LoVo (cell line): ENCODE data around the gene SCAMP4.

Experiments used
- DNase-seq: peaks from one replicate; pipeline ENCODE4 v3.0.0-alpha.2; 2016; ENCODE audit warnings: low spot score

SCAMP4 gene

GRCh38 chr19:1957562-1958248 is 52.5 kb downstream of the SCAMP4 start:
- DNase-seq: no peak

DNA sequence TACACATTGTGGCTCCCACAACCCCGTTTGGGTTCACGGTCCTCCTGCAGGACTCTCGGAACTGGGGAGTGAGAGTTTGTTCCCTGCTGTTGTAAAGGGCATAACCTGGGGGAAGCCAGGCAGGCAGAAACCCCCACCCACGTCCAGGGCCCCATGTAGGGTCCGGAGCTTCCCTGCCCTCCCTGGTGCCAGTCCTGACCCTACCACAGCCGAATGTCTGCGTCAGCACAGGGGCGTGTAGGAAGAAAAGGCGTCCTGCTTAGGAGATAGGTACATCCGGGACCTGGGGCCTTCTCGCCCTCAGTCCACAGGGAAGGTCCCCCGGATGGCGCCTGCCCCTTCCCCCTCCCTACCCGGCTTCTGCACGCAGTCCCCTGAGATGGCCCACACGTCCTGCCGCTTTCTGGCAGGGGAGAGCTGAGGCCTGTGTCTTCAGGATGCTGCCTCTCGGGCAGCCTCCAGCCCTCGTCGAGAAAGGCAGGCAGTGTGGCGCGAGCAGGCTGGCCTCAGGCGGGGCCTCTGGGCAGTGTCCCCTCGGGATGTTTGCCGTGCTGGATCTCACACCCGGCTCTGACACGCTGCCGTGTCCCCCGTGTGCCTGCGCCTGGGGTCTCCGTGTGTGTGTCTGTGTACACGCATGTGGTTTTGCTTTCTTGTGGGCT is 54.9 kb downstream of the SCAMP4 start:
- DNase-seq: no peak

DNA sequence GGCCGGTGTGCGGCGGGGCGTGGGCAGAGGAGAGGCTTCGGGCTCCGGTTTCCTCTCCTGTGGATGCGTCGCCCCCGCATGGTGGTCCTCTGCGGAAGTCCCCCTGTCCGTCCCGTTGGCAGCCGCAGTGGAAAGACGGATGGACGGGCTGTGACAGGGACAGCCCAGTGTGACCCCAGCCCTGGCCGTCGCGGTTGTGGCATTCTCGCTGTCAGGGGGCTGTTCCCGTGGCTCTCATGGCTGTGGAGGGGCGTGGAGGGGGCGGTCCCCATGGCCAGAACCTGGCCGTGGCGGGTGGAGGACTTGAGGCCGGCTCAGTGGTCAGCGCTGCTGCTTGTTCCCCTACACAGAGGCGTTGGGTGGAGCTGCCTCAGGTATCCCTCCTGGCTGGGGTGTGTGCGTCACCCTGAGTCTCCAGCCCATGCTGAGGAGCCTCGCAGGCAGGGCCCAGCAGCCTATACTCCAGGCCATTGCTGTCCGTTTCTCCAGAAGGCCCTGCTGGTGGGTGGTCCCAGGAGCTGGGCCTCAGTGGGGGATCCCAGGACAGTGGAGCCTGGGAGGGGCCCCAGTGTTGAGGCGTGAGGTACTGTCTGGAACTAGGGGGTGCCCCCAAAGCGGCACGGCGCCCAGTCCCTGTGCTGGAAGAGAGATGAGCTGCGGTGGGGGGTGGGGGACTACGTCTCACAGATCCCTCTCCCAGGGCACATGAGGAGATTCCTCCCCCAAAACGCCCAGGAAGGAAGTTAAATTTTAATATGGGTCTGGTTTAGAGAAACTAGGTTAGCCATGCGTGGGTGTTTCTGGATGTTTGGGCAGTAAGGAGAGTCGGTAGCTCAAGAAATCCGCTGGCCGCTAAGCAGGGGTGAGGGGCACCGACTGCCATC is 56.0 kb downstream of the SCAMP4 start:
- DNase-seq: no peak

- DNase-seq: no peak
These were observed 57.5 kb downstream of the SCAMP4 start for GRCh38 chr19:1962674-1963073.

- DNase-seq: no peak
These were observed 61.9 kb downstream of the SCAMP4 start for GRCh38 chr19:1967087-1967608.

- no peak for DNase-seq
These were observed 63.3 kb downstream of the SCAMP4 start for GRCh38 chr19:1968279-1969175.

DNA sequence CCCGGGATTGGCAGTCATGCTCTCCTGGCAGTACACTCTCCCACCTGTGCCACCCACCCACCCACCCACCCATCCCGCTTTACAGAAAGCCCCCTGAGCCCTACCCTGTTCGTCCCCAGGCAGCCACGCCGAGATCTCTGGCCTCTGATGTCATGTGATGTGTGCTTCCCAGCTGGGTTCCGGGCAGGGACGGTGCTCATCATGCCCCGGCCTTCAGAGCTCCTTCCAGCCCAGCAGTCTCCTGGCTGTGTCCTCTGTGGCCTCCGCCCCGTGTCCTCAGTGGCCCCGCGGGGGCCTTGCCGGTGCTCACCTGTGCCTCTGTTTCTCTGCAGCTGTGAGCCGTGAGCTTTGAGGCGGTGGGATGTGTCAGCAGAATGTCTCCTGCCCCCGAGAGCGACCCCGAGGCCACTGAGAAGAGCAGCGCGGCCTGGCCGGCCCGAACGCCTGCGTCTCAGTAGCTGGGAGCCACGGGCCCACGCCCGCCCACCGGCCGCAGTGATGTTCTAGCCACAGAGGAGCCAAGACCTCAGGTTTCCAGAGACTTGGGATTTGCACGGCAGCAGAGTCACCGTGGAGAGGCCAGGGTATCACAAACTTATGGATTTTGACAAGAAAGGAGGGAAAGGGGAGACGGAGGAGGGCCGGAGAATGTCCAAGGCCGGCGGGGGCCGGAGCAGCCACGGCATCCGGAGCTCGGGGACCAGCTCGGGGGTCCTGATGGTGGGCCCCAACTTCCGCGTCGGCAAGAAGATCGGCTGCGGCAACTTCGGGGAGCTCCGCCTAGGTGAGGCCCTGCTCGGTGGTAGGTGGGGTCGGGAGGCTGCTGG is 64.2 kb downstream of the SCAMP4 start:
- DNase-seq: no peak

DNA sequence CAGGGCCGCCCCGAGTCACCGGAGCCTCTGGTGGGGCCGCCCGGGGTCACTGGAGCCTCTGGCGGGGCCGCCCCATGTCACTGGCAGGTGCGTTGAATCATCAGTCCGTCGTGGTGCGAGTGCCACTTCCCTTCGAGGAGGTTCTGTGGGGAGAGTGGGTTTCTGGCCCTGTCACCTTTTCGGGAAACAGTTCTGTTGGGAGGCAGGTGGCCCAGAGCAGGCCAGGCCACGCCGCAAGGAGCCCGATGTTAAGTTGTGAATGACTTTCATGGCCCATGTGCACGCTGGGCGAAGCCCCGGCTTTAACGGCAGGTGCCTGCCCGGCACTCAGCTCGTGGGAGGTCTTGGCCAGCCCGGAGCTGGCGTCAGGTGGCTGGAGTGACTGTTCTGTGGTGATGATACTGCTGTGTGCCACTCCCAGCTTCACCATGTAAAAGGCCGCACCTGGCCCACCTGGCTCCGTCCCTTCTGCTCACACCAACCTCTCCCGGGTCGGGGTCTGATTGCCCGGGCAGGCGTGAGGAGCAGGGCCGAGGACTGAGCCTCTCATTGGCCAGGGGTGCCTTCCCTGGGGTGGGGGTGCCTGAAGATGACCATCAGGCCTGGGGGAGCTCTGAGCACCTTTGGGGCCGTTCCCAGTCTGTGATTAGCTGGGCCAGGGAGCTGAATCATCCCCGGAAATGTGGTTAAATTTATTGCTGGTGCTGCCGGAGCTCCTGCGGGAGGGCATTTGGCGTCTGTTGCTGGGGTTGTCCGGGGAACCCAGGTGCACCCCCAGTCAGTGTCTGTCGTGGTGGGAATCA is 65.0 kb downstream of the SCAMP4 start:
- DNase-seq: no peak

GRCh38 chr19:1970806-1971502 is 65.8 kb downstream of the SCAMP4 start:
- DNase-seq: no peak

GRCh38 chr19:1974381-1975161 is 69.4 kb downstream of the SCAMP4 start:
- DNase-seq: no peak

- DNase-seq: no peak
These were observed 69.9 kb downstream of the SCAMP4 start for GRCh38 chr19:1975162-1975480.
